CD14-positive monocyte (primary cell): ENCODE measurements around the gene IFNE. TPM values are rescaled to one million over a fixed set of nuclear protein-coding genes. Genes with fewer than 3 reads are reported as not detected.

Source experiments
- DNase-seq, 3 donors: peaks; one replicate each; pipeline ENCODE4 v3.0.0-alpha.2; 2011 to 2022
- H2AFZ ChIP-seq: 2 replicates; pipeline ENCODE4 v1.6.0; 2012; ENCODE audit warnings: mild to moderate bottlenecking, low read depth, low read length, inconsistent platforms; ENCODE audit not compliant: insufficient read depth, poor library complexity, severe bottlenecking
- H3K27ac ChIP-seq, 2 donors: 1 replicate in 1 of 2; 2 replicates in 1 of 2; pipeline ENCODE4 v1.5.1; 2012 to 2013; ENCODE audit warnings: low read length in 2 of 2, control low read depth in 1 of 2, inconsistent platforms in 1 of 2, low read depth in 1 of 2, mild to moderate bottlenecking in 1 of 2
- H3K27me3 ChIP-seq, 2 donors: one replicate each; pipeline versions ENCODE4 v1.6.0 to v1.6.1; 2011 to 2013; ENCODE audit warnings: low read length in 2 of 2; ENCODE audit not compliant: control insufficient read depth in 2 of 2, insufficient read depth in 2 of 2
- H3K36me3 ChIP-seq, 2 donors: replicated peaks in 1 of 2; 1 replicate in 1 of 2; 2 replicates in 1 of 2; pipeline versions ENCODE4 v1.5.1 to v1.6.1; 2012 to 2013; ENCODE audit warnings: low read length in 2 of 2, control low read depth in 1 of 2, inconsistent platforms in 1 of 2, mild to moderate bottlenecking in 1 of 2; ENCODE audit not compliant: insufficient read depth in 2 of 2, control insufficient read depth in 1 of 2
- H3K4me1 ChIP-seq, 2 donors: 1 replicate in 1 of 2; 2 replicates in 1 of 2; pipeline versions ENCODE4 v1.5.1 to v1.6.1; 2012 to 2013; ENCODE audit warnings: low read length in 2 of 2, control low read depth in 1 of 2, inconsistent platforms in 1 of 2, mild to moderate bottlenecking in 1 of 2, moderate library complexity in 1 of 2; ENCODE audit not compliant: insufficient read depth in 2 of 2, control insufficient read depth in 1 of 2
- H3K4me2 ChIP-seq: replicated peaks from 2 replicates; pipeline ENCODE3; 2012; ENCODE audit warnings: low read length, moderate library complexity, mild to moderate bottlenecking; ENCODE audit not compliant: poor library complexity, severe bottlenecking; ENCODE audit errors: extremely low read depth
- H3K4me3 ChIP-seq, 3 experiments: fragments of 200-600 bp in 1 of 3; sonication (generic) in 1 of 3; replicated peaks in 1 of 3; 1 replicate in 2 of 3; 2 replicates in 1 of 3; pipeline ENCODE4 v1.5.1; 2011 to 2013; ENCODE audit warnings: low read length in 3 of 3, mild to moderate bottlenecking in 3 of 3, control low read depth in 2 of 3, low read depth in 2 of 3, inconsistent platforms in 1 of 3, moderate library complexity in 1 of 3
- H3K79me2 ChIP-seq: 2 replicates; pipeline ENCODE4 v1.6.0; 2012; ENCODE audit warnings: mild to moderate bottlenecking, control low read depth, inconsistent platforms, low read length, moderate library complexity; ENCODE audit not compliant: insufficient read depth
- H3K9ac ChIP-seq: 2 replicates; pipeline ENCODE4 v1.6.0; 2017; ENCODE audit warnings: low read length, mild to moderate bottlenecking; ENCODE audit not compliant: insufficient read depth, poor library complexity, severe bottlenecking
- H3K9me3 ChIP-seq, 2 donors: replicated peaks in 1 of 2; 1 replicate in 1 of 2; 2 replicates in 1 of 2; pipeline versions ENCODE4 v1.5.1 to v1.6.1; 2012 to 2013; ENCODE audit warnings: low read length in 2 of 2, control low read depth in 1 of 2; ENCODE audit not compliant: control insufficient read depth in 1 of 2, insufficient read depth in 1 of 2
- H4K20me1 ChIP-seq: 2 replicates; pipeline ENCODE4 v1.6.0; 2012; ENCODE audit warnings: mild to moderate bottlenecking, low read length, control low read depth, moderate library complexity; ENCODE audit not compliant: insufficient read depth
- H3K27ac Mint-ChIP-seq, 7 donors: one replicate each; pipeline ENCODE4 v1.8.0; 2020; ENCODE audit warnings: mild to moderate bottlenecking in 7 of 7, mixed read lengths in 7 of 7, moderate library complexity in 6 of 7, inconsistent platforms in 2 of 7
- H3K27me3 Mint-ChIP-seq, 3 donors: one replicate each; pipeline ENCODE4 v1.8.0; 2021 to 2022; ENCODE audit warnings: low read depth in 3 of 3, mild to moderate bottlenecking in 3 of 3, mixed read lengths in 3 of 3, moderate library complexity in 3 of 3, inconsistent platforms in 1 of 3
- H3K36me3 Mint-ChIP-seq, 2 donors: one replicate each; pipeline ENCODE4 v1.8.0; 2020; ENCODE audit warnings: mixed read lengths in 2 of 2, inconsistent platforms in 1 of 2, mild to moderate bottlenecking in 1 of 2
- H3K4me1 Mint-ChIP-seq: one replicate; pipeline ENCODE4 v1.8.0; 2020; ENCODE audit warnings: mild to moderate bottlenecking, mixed read lengths
- H3K4me3 Mint-ChIP-seq, 2 donors: one replicate each; pipeline ENCODE4 v1.8.0; 2020; ENCODE audit warnings: mild to moderate bottlenecking in 2 of 2, mixed read lengths in 2 of 2, moderate library complexity in 1 of 2
- H3K9me3 Mint-ChIP-seq, 7 donors: one replicate each; pipeline ENCODE4 v1.8.0; 2020 to 2022; ENCODE audit warnings: mixed read lengths in 7 of 7, mild to moderate bottlenecking in 6 of 7, moderate library complexity in 6 of 7, inconsistent platforms in 2 of 7
- WGBS: methylation state at CpG from one replicate; pipeline ENCODE4 v1.1.5; 2013; ENCODE audit warnings: missing lambda C conversion rate; ENCODE audit not compliant: insufficient coverage; 5-methylcytosine and 5-hydroxymethylcytosine counted together
- intact Hi-C, 2 donors: fragments of 100-400 bp; cut with micrococcal nuclease; formaldehyde crosslinking; loops; one replicate each; pipeline versions ENCODE4 v1.15.0 to v1.15.1; 2023
- polyA plus RNA-seq, 3 donors: library from polyadenylated mRNA; depleted of rRNA in 1 of 3; unstranded in 2 of 3; stranded (reverse) in 1 of 3; fragments of 300-500 nt in 2 of 3; fragments of >200 nt in 1 of 3; fragmentation: Illumina TruSeq in 2 of 3; gene quantifications; 1 replicate in 2 of 3; 2 replicates in 1 of 3; pipeline ENCODE4 v1.2.3, GENCODE V29; 2012 to 2021
- TF ChIP-seq, protein P1 (sequence below): fragments of 200-600 bp; IDR thresholded peaks from one replicate; pipeline ENCODE4 v1.8.0; 2022; ENCODE audit warnings: antibody characterized with exemption, mild to moderate bottlenecking

IFNE gene
- polyA plus RNA-seq, 3 donors = not detected

DNA sequence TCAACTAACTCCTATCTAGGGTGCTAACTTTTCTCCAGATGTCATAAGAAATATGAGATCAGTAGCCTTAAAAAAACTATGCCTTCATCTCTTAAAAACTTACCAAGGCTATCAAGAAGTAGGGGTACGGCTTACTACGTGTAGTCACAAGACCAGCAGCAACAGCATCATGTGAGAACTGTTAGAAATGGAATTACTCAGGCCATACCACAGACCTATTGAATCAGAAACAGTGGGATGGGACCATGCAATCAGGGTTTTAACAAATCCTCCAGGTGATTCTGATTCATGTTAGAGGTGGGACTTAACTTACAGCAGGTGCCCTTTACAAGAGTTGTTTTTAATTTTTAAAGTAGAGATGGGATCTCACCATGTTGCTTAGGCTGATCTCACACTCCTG is 4.6 kb downstream of the IFNE start:
- H3K27me3 ChIP-seq = peaks cover 0 to 2% of the 10 kb centered on the region in 2 donors
- DNase-seq = no peak
- no CpG with 5 or more reads among the region's 2 CpGs for WGBS
- H3K36me3 Mint-ChIP-seq = no peaks in the 10 kb centered on the region
- H3K27me3 Mint-ChIP-seq = peaks cover 0 to 7% (median 0%) of the 10 kb centered on the region in 3 donors
- TF ChIP-seq, protein P1, sequence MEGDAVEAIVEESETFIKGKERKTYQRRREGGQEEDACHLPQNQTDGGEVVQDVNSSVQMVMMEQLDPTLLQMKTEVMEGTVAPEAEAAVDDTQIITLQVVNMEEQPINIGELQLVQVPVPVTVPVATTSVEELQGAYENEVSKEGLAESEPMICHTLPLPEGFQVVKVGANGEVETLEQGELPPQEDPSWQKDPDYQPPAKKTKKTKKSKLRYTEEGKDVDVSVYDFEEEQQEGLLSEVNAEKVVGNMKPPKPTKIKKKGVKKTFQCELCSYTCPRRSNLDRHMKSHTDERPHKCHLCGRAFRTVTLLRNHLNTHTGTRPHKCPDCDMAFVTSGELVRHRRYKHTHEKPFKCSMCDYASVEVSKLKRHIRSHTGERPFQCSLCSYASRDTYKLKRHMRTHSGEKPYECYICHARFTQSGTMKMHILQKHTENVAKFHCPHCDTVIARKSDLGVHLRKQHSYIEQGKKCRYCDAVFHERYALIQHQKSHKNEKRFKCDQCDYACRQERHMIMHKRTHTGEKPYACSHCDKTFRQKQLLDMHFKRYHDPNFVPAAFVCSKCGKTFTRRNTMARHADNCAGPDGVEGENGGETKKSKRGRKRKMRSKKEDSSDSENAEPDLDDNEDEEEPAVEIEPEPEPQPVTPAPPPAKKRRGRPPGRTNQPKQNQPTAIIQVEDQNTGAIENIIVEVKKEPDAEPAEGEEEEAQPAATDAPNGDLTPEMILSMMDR = no peak
- no peaks in the 10 kb centered on the region for H3K9me3 Mint-ChIP-seq
- intact Hi-C loops = no loop called here
- H3K4me1 ChIP-seq = peaks cover 9 to 21% of the 10 kb centered on the region in 2 donors
- no peaks in the 10 kb centered on the region for H4K20me1 ChIP-seq
- H3K9me3 ChIP-seq = no peaks in the 10 kb centered on the region
- H3K4me1 Mint-ChIP-seq = peaks cover 10% of the 10 kb centered on the region
- H3K79me2 ChIP-seq = no peaks in the 10 kb centered on the region
- H3K36me3 ChIP-seq = no peaks in the 10 kb centered on the region
- H3K4me2 ChIP-seq = no peak overlapping the region
- H3K27ac Mint-ChIP-seq = no peak overlapping the region
- H3K27ac ChIP-seq = no peak overlapping the region
- no peak overlapping the region for H3K9ac ChIP-seq
- no peak overlapping the region for H3K4me3 ChIP-seq
- no peak overlapping the region for H3K4me3 Mint-ChIP-seq
- H2AFZ ChIP-seq = no peak overlapping the region

DNA sequence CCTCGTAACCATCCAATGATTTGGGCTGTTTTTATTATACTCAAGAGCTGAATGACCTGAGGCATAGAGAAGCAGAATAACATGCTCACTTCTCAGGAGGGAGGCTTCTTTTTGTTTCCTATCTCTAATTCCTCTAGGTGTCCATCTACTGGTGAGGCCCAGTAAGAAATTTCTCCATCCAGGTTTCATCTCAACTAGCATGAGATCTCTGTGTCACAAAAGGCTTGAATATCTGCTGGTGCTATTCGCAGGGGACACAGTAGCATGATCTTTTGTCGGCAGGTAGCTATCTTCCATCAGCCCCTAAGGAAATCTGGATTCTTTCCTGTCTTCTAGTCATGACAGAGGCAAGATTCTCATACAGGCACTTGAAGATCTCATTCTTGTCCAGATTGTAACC is 8.9 kb downstream of the IFNE start:
- Histone ChIP-seq H3K4me1 (no peaks in the 10 kb centered on the region), H3K79me2 (no peaks in the 10 kb centered on the region), H3K27me3 (peaks cover 0 to 2% of the 10 kb centered on the region in 2 donors), H3K27ac (no peak overlapping the region), H2AFZ (no peak overlapping the region), H3K9ac (no peak overlapping the region), H3K4me2 (no peak overlapping the region), H4K20me1 (no peaks in the 10 kb centered on the region), H3K36me3 (no peaks in the 10 kb centered on the region), H3K9me3 (no peaks in the 10 kb centered on the region), H3K4me3 (no peak overlapping the region)
- Mint-ChIP-seq H3K4me3 (no peak overlapping the region), H3K9me3 (no peaks in the 10 kb centered on the region), H3K27ac (no peak overlapping the region), H3K36me3 (no peaks in the 10 kb centered on the region), H3K27me3 (peaks cover 0 to 8% (median 3%) of the 10 kb centered on the region in 3 donors), H3K4me1 (no peaks in the 10 kb centered on the region)
- no peak for DNase-seq
- TF ChIP-seq, protein P1 = no peak
- intact Hi-C loops = no loop called here
- 100% methylated on average over 2 of the region's 3 CpGs for WGBS
